Dedifferentiated amniotic fluid mesenchymal stem cell (primary cell): ENCODE results near the gene HIBADH.
"Not testable (repeated sequence)": the region's sequence is repeated elsewhere in the genome, so short reads cannot be mapped to it uniquely, and the experiment has no call there.

ENCODE experiments used
- DNase-seq: peaks from one replicate; pipeline ENCODE4 v3.0.0-alpha.2; 2016; ENCODE audit errors: extremely low spot score

The HIBADH gene

DNA sequence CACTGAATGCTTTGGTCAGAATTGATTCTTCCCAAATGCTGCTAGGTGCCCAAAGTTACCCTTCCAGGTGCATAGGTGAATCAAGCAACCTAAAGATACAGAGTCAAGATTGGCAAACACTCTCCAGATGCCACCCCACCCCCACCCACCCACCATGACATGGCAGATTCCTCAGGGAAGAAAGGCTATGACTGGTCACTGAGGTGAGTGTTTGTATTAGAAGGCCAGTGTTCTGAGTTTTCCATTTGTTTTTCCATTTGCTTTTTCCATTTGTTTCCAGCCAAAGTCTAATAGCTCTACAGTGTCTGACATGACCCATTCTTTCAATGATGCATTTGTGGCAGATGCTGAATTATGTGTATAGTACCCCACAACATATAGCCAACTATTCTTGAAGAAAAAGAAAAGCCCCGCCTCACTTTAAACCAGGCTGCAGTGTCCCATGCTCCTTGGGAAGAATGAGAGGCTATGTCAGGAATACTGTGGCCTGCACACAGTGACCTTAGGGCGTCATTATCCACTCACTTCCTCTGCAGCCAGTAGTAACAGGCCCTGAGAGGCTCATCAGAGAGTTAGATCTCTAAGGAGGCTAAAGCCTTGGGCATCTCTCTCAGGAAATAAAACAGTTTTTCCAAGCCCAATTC lies 16.1 kb upstream of the HIBADH start:
- no peak for DNase-seq

DNA sequence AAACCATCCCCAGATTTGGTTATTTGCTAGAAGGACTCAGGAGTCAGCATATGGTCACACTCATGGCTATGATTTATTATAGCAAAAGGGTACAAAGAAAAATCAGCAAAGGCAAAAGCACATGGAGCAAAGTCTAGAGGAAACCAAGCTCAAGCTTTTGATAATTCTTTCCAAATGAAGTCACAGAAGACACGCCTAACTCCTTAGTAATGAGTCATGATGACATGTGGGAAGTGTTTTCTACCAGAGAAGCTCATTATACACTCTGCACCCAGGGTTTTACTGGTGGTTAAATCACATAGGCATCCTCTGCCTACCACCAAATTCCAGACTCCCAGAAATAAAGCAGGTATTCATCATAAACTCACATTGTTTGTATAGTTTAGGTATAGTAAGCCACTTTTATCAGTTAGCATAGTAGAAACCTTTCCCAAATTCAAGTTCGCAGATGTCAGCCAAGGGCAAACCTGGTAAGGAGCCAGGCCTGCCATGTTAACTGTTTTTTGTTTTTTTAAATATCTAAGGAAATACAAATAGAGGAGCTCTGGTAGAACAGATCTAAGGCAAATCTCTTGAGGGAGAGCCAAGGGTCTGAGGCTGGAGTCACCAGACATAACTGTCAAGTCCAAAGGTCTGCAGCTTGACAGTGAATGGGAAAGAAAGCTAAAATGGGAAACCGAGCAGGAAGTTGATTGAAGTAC lies 15.4 kb upstream of the HIBADH start:
- peak; percentile 96 for DNase-seq

DNA sequence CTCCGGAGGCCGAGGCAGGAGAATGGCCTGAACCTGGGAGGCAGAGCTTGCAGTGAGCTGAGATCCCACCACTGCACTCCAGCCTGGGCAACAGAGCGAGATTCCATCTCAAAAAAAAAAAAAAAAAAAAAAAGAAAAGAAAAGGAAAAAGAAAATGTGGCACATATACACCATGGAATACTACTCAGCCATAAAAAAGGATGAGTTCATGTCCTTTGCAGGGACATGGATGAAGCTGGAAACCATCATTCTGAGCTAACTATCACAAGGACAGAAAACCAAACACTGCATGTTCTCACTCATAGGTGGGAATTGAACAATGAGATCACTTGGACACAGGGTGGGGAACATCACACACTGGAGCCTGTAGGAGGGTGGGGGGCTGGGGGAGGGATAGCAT lies 11.4 kb upstream of the HIBADH start:
- not testable (repeated sequence) for DNase-seq

DNA sequence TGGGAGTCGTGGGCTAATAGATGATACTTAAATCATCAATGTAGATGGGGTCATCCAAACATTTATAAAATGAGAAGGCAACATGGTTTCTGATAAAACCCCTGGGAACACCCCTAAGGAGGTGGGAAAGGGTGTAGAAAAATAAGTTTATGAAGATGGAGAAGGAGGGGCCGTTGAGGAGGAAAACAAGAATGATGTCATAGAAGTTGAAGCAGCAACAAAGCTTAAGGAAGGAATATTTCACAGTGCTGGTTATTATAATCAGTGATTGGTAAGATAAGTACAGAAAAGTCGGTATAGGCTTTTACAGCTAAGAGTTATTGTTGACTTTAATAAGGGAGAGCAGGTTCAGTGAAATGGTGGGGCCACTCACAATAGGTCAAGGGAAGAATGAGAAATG lies 9.0 kb upstream of the HIBADH start:
- DNase-seq = no peak

DNA sequence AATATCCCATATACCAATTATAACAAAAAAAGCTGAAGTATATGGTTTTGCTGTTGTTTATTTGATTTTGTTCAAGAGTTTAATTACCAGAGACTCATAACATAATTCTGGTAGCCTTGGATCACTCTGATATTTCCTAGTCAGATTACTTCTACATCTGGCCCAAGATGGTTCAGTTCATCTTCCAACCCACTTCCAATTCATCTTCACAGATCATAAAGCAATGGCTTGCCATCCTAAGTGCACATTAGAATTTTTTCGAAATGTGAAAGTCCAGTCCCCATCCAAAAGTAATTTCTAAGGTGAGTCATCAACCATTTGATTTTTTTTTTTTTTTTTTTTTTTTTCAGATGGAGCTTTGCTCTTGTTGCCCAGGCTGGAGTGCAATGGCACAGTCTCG lies 8.0 kb upstream of the HIBADH start:
- no peak for DNase-seq

DNA sequence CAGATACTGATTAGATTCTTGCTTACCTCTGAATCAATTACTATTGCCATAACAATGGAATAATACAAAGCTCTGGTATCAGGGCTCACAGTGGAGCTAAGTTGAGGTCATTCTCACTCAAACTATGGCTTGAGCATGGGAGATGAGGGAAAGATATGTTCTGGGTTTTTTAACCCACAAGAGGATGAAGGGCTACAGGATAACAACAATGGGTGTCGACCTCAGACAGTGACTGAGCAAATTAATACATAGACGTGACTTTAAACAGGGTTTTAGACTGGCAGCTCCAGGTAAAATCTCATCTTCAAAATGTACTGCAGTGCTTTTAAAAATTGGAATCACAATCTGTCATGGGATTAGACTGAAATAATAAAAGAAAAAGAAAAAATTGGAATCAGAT lies 7.5 kb upstream of the HIBADH start:
- no peak for DNase-seq

DNA sequence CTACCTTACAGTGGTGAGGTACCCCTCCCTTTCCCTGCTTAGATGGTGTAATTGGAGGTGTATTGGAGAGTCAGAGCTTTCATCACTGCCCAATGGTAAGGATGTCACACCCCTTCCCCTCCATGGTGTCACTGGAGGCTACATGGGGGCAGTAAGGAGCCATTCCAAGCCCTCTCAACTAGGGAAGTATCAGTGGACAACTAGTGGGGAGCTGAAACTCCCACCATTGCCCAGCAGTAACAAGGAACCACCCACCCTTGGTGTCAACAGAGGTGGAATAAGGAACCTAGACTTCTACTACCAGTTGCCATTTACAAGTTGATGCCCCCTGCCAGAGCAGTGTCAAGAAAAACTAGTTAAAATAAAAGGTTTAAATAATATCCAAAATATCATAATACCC lies 2.8 kb upstream of the HIBADH start:
- DNase-seq = no peak

DNA sequence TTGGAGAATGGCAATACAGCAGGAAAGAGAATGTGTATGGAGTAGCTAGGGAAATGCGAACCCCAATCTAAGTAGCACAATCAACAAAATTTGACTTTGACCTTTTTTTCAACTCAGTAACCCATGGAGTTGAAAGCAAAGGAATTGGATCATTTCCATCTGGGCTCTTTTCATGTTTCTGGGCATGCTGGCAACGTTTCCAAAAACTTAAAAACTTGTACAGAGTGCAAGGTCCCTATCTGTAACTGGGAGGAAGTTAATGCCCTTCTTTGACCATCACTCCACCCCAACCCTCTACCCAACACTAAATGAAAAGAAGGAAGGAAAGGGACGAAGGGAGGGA lies 1.3 kb upstream of the HIBADH start:
- no peak for DNase-seq

DNA sequence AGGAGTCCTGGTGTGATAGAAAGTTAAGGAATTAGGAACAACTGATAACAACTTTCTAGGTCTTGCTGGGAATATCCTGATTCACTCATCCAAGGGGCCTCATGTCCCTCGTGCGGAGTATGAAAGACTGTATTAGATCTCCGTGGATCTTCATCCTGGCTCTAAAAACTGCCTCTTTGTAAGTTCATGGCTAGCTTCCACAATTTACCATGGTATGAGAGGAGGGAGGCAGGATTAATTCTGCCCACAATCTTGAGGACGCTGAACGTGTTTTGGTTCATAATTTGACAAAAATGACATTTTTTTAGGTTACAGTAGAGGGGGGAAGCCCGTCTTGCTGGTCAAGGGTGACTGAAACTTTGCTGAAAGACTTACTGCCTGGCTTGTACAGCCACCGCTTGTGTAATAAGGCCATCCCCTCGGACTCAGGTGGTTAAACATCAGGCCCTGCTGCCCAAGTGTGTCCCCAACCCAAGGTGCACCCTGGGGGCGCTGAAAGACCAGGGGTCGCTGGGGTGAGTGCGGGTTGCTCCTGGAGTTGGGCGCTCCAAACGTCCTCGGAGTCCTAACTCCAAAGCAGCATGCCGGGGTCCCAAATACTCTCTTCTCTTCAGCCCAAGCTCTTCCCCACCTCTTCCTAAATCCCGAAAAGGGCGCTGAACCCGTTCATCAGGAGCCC lies 733 bp downstream of the HIBADH start:
- no peak for DNase-seq

DNA sequence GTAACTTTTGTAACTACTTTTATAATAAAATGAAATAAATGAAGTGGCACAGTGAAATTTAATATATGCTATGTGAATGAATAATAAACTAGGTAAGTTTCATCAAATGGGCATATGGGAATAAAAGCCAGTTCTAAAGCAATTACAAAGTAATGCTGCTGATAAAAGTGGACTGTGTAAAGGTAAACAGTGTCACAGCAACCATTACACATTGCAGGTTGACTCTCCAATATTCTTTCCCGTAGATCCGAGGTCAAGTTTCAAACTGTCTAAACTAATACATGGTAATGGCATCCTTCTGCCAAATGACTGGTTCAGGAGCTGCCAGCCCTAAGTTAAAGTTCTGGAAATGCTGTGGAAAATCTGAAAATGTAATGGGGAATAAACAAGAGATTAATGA lies 6.0 kb downstream of the HIBADH start:
- no peak for DNase-seq

DNA sequence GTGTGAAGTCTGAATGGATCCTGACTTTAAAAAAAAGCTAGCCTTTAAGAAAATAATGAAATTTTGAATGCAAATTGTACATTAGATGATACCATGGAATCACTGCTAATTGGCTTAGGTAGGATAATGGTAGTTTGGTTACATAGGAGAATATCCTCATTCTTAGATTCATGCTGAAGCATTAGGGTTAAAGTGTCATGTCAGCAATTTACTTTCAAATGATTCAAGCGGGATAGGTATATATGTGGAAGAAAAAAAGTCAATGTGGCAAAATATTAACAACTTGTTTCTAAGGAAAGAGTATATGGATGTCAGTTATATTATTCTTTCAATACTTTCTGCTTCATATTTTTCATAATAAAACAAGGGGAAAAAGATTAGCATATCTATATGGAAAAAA lies 7.5 kb downstream of the HIBADH start:
- DNase-seq = no peak

DNA sequence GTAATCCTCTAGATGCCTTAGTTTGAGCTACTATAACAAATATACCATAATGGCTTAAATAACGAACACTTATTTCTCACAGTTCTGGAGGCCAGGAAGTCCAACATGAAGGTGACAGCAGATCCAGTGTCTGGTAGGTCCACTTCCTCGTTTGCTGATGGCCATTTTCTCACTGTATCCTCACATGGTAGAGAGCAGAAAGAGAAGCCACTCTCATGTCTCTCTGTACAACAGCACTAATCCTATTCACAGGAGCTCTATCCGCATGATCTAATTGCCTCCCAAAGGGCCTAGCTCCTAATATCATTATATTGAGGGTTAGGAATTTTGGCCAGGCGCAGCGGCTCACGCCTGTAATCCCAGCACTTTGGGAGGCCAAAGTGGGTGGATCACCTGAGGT lies 10.2 kb downstream of the HIBADH start:
- no peak for DNase-seq

DNA sequence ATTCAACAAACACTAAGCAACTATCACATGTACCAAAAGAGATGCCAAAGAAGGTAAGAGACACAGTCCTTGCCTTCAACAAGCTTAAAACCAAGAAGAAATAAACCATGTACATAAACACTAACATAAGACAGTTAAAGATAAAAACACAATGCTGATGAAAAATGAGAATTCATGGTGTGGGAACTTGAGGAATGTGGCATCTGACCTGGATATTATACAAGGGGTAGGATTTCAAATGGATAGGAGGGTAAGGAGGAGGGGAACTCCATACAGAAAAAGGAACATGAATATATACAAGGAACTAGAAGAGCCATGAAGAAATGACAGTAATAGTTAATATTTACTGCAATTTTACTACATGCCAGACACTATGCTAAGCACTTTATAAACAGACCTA lies 11.0 kb downstream of the HIBADH start:
- DNase-seq = peak; percentile 39

DNA sequence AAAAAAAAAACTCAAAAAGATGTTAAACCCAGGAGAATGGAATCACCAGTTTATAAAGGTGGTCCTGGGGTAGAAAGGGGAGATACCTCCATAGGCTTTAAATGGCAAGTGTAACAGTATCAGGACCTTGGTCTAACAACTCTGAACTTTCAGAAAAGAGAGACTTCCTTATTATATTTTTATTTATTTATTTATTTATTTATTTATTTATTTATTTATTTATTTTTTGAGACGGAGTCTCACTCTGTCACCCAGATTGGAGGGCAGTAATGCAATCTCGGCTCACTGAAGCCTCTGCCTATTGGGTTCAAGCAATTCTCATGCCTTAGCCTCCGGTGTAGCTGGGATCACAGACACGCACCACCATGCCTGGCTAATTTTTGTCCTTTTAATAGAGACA lies 12.4 kb downstream of the HIBADH start:
- no peak for DNase-seq

DNA sequence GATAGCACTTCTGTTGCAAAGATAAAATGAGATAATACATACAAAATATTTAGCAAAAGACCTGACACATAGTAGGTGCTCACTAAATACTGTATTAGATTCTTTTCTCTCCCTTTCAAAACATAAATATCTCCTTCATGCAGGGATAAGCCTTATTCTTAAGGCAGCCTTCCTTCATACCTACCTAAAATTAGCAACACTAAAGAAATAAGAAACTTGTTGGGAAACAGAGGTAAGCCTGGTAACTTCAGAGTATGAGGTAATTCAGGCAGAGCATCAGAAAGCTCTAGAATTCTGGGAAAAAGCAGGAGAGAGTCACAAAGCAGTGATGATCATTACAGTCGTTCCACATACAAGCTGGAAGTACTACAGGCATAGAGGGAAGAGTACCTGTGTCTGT lies 15.2 kb downstream of the HIBADH start:
- no peak for DNase-seq

DNA sequence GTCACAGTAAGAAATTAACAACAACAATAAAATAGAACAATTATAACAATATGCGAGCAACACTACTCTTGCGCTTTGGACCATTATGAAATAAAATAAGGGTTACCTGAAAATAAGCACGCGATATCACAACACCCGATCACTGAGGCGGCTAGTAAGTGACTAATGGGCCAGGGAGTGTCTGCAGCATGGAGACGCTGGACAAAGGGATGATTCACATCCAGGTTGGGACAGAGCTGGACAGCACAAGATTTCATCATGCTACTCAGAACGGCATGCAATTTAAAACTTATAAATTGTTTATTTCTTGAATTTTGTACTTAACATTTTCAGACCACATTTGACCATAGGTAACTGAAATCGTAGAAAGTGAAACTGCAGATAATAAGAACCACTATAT lies 15.6 kb downstream of the HIBADH start:
- DNase-seq = no peak

DNA sequence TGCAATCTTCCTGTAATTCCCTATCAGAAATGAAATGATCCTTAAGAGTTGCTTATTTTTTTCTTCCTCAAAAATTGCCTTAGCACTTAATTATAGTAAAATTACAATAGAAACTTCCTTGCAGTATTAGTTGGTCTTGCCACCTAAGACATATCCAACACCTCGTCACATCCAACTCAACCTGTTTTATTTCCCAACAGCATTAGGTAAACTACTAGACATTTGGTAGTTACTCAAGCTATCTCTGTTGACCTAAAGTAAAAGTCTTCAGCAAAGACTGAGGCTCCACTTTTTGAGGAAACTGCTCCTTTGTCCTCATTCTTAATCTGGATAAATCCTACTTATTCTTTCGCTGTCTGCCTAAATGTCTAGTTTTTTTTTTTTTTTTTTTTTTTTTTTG lies 20.4 kb downstream of the HIBADH start:
- DNase-seq = no peak

DNA sequence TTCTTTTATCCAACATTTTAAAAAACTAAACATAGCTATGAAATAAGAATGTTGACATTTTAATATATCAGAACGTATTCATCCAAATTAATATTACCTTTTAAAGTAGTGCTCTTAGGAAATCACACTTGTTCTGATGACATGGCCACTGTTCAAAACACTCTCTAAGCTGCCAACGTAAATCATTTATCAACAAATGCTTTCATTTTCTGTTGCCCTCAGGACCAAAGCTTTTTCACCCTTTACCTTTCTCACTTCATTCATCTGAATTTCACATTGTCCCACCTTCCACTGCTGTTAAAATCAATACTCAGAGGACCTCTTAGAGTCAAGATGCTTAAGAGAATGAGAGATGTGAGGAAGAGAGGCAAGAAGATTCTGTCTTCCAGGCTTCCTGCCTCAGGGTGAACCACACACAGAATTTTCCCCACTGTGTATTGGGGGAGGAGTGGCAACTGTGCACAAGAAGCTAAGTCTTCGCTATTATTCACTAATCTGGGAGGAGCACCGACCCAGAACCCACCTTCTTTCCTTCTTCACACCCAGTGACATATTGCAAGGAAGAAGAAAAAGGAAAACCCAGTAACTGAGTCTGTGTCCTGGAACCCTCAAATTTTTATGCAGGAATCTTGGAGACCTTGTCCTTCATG lies 21.0 kb downstream of the HIBADH start:
- DNase-seq = no peak

DNA sequence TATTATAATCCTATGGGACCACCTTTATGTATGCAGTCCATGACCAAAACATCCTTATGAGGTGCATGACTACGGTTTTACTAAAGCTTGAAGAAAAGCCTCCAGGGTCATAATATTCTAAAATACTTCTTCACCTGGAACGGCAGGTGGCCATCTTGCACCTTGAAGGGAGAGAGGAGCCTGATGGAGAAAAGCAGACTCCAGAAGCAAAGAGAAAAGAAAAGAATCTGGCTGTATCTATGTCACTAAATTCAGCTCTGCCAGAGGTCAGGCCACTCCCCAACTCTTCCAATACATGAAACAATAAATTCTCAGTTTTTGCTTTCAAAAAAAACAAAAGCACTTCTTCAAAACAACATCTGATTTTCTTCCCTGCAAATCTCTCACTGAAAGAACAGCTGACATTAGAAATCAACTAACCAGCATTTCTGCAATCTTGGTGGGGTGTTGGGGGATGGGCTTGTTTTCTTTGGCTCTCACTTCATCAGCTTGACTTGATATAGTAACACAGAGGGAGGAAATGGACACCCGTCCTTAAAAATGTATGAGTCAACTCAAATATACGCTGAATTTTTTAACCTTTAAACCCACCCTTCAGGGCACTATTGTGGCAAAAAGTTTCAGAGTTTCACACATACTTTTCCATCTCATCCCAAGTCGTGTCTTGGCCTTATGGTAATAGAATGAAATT lies 21.7 kb downstream of the HIBADH start:
- peak; percentile 36 for DNase-seq

DNA sequence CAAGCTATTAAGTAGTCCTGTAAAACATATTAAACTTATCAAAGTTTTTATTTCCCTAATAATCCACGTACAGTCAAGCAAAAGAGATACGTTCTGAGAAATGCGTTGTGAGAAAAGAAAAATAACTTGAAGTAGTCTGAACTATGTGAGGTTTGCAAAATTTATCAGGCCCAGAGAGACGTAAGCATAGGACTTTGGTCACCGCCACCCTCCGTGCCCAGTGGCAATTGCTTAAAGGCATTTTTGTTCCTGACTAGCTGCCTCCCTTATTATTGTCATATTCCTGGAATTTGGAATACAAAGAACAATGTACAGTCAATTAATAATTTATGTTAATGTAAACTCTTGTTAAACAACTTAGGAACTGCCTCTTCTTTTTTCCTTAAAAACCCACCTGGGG lies 22.8 kb downstream of the HIBADH start:
- no peak for DNase-seq

DNA sequence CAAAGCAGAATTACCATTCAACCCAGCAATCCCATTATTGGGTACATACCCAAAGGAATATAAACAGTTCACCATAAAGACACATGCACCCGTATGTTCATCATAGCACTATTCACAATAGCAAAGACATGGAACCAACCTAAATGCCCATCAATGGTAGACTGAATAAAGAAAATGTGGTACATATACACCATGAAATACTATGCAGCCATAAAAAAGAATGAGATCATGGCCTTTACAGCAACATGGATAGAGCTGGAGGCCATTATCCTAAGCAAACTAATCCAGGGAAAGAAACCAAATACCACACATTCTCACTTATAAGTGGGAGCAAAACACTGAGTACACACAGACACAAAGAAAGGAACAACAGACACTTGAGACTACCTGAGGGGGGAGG lies 23.6 kb downstream of the HIBADH start:
- not testable (repeated sequence) for DNase-seq

DNA sequence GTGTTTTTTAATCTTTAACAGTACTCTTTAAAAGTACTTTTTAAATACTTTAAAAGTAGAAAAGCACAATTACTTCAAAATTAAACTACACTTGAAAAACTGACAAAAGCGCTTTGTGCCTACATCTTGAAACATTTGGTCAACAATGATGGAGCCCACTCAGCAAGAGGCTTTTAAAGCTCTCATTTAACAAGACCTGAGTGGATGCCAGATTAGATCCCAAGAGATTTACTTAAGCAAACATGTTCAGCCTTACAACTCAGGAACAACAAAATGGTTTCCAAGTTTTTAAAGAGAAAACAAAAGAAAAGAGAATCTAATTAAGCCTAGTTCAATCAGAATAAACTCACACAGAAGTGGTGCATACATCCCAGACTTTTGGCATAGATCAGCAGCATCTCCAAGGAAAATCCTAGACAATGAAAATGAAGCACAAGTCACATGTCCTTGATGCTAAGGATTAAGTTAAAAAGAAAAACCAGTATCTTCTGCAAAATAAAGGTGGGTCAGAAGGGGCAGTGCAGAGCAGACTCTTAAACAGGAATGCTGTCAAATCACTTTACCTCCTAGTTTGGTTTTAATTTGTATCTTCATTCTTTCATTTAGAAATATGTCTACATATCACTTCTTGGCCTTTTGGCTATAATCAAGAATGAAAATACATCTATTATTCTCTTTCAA lies 26.2 kb downstream of the HIBADH start:
- DNase-seq = no peak
